ENCODE data around the gene RREB1. TPM values are rescaled to one million over a fixed set of nuclear protein-coding genes. Genes with fewer than 3 reads are reported as not detected.

RREB1 gene
- total RNA-seq (2022) (51.8 and 53.5 TPM in 2 replicates), Bru-seq, nascent RNA (percentile 92 among the genes with signal in this experiment), BruChase-seq, experiment 1, labeled RNA remaining after a 6-hour chase (percentile 83 among the genes with signal in this experiment), BruChase-seq, experiment 2, labeled RNA remaining after a 2-hour chase (percentile 83 among the genes with signal in this experiment)
- long read RNA-seq, full-length matches to known transcripts: 2 of 35 reads
- long read RNA-seq, partial matches to known transcripts: 14 of 35 reads
- long read RNA-seq, other reads (novel, unspliced or antisense): 19 of 35 reads

GRCh38 chr6:7107578-7108195 is at the start of gene RREB1:
TSS of gene RREB1 (plus strand) at chr6:7107961. CDS start at chr6:7181912, 73,951 bp downstream.
- Mint-ChIP-seq H3K27ac (ENCODE audit: low read depth, unreplicated experiment) (peak within 1 kb of the TSS; percentile 61), H3K9me3 (ENCODE audit: unreplicated experiment) (no peaks in the 10 kb centered on the region), H3K27me3 (ENCODE audit: insufficient read depth, unreplicated experiment) (no peaks in the 10 kb centered on the region), H3K36me3 (ENCODE audit: insufficient read depth, unreplicated experiment) (no peaks in the 10 kb centered on the region), H3K4me1 (ENCODE audit: insufficient read depth, unreplicated experiment) (peaks cover 7% of the 10 kb centered on the region), H3K4me3 (ENCODE audit: unreplicated experiment) (peak within 1 kb of the TSS; percentile 92)
- DNase-seq (ENCODE audit: unreplicated experiment): peak; percentile 52
- no TSS peak for BruUV-seq (replicated peaks)
- POLR2A ChIA-PET: interaction anchor here (0.6 to 9.2 kb wide), 19 partner anchors 9 to 412 kb away, joined by 3 to 105 read pairs (median 5); no protein-coding TSS in a partner anchor
- intact Hi-C loops (cut with micrococcal nuclease): loop anchor here (2.0 to 5.0 kb wide), 6 partner anchors 49 to 430 kb away; no protein-coding TSS in a partner anchor
- CTCF ChIA-PET: interaction anchor here (0.7 kb wide), 1 partner anchor 47 kb away, joined by 3 read pairs; no protein-coding TSS in a partner anchor
- TF ChIP-seq, protein P1, sequence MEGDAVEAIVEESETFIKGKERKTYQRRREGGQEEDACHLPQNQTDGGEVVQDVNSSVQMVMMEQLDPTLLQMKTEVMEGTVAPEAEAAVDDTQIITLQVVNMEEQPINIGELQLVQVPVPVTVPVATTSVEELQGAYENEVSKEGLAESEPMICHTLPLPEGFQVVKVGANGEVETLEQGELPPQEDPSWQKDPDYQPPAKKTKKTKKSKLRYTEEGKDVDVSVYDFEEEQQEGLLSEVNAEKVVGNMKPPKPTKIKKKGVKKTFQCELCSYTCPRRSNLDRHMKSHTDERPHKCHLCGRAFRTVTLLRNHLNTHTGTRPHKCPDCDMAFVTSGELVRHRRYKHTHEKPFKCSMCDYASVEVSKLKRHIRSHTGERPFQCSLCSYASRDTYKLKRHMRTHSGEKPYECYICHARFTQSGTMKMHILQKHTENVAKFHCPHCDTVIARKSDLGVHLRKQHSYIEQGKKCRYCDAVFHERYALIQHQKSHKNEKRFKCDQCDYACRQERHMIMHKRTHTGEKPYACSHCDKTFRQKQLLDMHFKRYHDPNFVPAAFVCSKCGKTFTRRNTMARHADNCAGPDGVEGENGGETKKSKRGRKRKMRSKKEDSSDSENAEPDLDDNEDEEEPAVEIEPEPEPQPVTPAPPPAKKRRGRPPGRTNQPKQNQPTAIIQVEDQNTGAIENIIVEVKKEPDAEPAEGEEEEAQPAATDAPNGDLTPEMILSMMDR (IDR thresholded peaks at IDR 0.05; ENCODE audit: unreplicated experiment): no peak

DNA sequence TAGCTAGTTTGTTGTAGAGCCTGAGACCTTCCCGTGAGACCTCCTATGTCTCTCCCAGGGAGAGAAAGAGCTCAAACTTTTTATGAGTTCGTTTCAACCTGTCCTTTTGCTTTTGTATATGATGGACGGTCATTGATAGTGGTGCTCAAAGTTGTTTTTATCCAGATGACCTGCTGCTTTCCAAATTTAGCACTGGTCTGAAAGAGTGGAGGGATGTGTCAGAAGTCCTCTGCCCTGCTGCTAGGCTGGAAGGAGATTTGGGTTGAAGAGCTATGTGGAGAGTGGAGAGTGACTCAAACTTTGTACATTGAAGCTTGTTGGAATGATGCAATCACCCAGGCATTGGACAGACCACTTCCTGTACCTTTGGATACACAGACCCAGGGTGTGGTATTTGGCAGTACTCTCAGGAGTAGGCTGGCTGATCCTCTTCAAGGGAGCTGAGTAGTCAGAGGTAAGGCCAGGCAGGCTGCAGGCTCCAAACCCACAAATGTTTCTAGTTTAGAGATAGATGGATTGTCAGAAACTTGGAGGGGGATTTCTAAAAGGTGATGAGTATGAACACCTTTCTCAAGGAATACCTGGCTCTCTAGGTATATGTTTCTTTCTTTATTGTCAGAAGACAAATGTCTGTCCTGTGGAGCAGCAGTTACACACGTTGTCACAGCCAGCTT is 49.4 kb upstream of the RREB1 start:
- Mint-ChIP-seq H3K36me3 (ENCODE audit: insufficient read depth, unreplicated experiment) (no peaks in the 10 kb centered on the region), H3K4me3 (ENCODE audit: unreplicated experiment) (peak overlapping the region; percentile 44), H3K27me3 (ENCODE audit: insufficient read depth, unreplicated experiment) (no peaks in the 10 kb centered on the region), H3K27ac (ENCODE audit: low read depth, unreplicated experiment) (peak overlapping the region; percentile 91), H3K4me1 (ENCODE audit: insufficient read depth, unreplicated experiment) (peaks cover 30% of the 10 kb centered on the region), H3K9me3 (ENCODE audit: unreplicated experiment) (no peaks in the 10 kb centered on the region)
- ChIA-PET POLR2A (interaction anchor here (0.6 to 3.6 kb wide), 40 partner anchors 10 to 356 kb away, joined by 3 to 88 read pairs (median 5); partner anchors contain the start of gene RREB1), CTCF (interaction anchor here (0.6 to 1.5 kb wide), 11 partner anchors 8 to 81 kb away, joined by 3 to 5 read pairs (median 3); no protein-coding TSS in a partner anchor)
- intact Hi-C loops (cut with micrococcal nuclease): loop anchor here (2.0 to 10.0 kb wide), 2 partner anchors 50 to 274 kb away; no protein-coding TSS in a partner anchor
- BruUV-seq (replicated peaks): no TSS peak
- TF ChIP-seq, protein P1 (IDR thresholded peaks at IDR 0.05; ENCODE audit: unreplicated experiment): no peak
- DNase-seq (ENCODE audit: unreplicated experiment): peak; percentile 99

GRCh38 chr6:7060769-7061516 is 46.8 kb upstream of the RREB1 start:
- TF ChIP-seq, protein P1 (IDR thresholded peaks at IDR 0.05; ENCODE audit: unreplicated experiment): no peak
- BruUV-seq (replicated peaks): no TSS peak
- peak overlapping the region; percentile 19 for H3K27ac Mint-ChIP-seq (ENCODE audit: low read depth, unreplicated experiment)
- H3K4me1 Mint-ChIP-seq (ENCODE audit: insufficient read depth, unreplicated experiment): peaks cover 30% of the 10 kb centered on the region
- no peaks in the 10 kb centered on the region for H3K9me3 Mint-ChIP-seq (ENCODE audit: unreplicated experiment)
- CTCF ChIA-PET: interaction anchor here (0.6 kb wide), 1 partner anchor 47 kb away, joined by 3 read pairs; the partner anchor contains the start of gene RREB1
- H3K36me3 Mint-ChIP-seq (ENCODE audit: insufficient read depth, unreplicated experiment): no peaks in the 10 kb centered on the region
- no peak overlapping the region for H3K4me3 Mint-ChIP-seq (ENCODE audit: unreplicated experiment)
- intact Hi-C loops (cut with micrococcal nuclease): no loop called here
- POLR2A ChIA-PET: interaction anchor here (0.7 to 1.8 kb wide), 4 partner anchors 10 to 108 kb away, joined by 4 to 9 read pairs (median 4); partner anchors contain the start of gene RREB1
- no peak for DNase-seq (ENCODE audit: unreplicated experiment)
- H3K27me3 Mint-ChIP-seq (ENCODE audit: insufficient read depth, unreplicated experiment): no peaks in the 10 kb centered on the region
